HG03460 (cell line): ENCODE results near the gene UBAC1.
"Not testable (repeated sequence)": the region's sequence is repeated elsewhere in the genome, so short reads cannot be mapped to it uniquely, and the experiment has no call there.

ENCODE experiments used
- ATAC-seq: cut with Tn5 transposase; IDR thresholded peaks from one replicate; pipeline ENCODE4 v1.9.1; 2021; ENCODE audit not compliant: unreplicated experiment

Gene UBAC1

DNA sequence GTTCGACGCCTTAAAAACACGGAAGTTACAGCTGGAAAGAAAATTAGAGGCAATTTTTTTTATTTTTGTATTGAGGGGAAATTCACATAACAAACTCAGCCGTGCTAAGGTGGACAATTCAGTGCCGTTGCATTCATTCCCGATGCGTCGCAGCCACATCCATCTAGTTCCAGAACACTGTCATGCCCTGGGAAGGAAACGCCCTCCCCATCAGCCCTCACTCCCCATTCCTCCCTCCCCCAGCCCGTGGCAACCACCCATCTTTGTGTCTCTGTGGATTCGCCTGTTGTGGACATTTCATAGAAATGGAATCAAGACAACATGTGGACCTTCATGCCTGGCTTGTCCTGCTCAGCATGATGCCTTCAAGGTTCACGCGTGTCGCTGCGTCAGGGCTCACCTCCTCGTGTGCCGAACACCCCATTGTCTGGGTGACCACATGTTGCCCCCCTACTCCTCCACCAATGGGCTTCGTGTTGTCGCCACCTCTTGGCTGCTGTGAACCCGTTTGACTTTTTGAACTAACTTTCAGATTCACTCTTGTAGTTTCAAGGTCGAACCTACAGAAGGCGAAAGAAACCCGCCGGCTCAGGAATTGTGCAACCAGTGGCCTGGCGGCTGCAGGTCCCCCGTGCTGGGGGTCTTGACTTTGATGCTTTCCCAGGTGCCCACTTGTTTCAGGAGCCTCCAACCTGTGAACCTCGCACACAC is 36.4 kb downstream of the UBAC1 start:
- no peak for ATAC-seq

DNA sequence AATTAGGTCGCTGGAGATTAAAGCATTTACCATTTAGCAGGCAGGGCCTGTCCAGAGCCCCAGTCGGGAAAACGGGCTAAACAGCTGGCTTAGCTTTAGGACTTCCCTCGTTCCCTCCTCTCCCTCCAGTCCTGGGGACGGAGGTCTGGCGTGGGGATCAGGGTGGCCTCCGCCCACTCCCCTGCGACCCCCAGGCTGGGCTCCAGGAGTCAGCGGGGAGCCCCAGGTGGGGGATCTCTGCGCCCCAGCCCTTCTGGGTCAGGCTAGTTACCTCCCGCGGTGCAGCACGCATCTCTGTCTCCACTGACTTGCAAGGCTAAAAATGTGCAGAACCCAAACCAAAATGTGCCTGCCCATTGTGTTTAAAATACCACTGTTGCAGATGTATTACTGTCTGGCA is 37.7 kb downstream of the UBAC1 start:
- ATAC-seq = no peak

DNA sequence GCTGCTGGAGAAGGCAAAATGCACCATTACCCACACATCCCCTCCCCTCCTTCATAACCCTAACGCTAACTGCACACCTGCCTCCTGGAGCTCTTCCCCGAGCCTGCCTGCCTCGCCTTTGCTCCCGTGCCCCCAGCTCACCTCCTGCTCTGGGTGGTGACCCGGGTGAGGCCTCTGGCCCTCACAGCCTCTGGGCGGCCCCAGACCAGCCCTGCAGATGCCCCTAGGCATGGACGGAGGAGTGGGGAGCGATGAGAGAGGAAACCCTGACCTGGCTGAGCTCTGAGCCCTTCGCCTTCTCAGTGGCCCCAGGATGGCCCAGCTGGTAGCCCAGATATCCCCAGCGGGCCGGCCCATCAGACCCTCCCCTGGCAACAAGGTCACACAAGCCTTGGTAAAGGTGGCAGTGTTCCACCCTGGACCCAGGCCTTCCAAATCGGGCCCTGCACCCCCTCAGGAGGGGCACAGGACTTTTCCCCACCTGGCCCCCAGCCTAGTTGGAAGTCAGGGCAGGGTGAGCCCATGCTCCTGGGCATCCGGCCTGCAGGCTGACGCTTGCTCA is 39.3 kb downstream of the UBAC1 start:
- ATAC-seq = no peak

DNA sequence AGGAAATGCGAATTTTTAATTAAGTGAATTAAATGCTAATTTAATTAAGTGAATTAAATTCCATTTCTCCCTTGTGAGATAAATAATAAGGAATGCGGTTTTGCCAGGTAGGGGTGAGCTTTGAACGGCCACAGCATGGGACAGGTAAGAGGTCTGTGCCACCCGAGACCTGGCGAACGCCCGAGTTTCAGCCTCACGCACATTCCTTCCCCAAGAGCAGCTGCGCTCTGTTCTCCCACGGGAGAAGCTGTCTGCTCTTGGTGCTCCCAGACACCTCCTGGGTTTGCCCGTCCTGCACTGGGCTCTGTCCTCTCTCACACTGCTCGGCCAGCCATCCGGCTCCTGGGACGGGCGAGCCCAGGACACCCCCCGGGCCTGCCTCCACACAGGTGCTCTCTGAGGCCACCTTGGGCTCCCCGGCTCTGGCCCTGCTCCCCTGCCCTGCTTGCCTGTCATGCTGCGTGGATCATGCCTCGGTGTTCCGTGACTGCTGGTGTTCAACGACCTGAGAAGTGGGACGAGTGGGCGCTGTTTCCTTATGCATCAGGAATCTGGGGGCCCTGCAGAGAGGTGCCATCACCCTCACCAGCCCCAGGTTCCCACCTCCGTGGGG is 40.1 kb downstream of the UBAC1 start:
- ATAC-seq = no peak

DNA sequence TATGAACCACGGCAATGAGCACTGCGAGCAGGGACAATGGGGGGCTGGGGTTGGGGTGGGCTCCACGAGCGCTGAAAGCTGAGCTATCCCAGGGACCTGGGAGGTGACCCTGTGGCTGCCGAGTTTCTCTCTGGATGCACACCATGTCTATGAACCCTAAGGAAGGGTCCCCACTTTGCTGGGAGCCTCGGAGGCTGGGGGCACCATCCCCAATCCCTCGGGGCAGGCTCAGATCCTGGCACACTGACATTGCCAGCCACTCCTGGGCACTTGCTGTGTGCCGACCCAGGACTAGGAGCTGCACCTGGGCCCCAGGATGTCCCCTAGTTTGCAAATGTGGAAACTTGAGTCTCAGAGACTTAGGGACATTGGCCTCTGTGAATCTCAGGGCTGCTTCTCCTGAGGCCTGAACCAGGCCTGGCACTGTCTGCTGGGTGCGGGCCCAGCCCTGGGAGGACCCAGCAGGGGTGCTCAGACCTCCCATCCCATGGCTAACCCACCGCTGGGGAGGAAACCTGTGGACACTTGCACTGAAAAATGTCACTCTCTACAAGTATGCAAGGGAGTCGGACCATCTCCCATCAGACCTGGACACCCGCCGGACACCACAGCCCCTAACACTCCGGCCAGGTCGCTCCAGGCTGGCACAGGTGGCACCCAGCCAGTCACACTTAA is 40.8 kb downstream of the UBAC1 start:
- ATAC-seq = no peak

DNA sequence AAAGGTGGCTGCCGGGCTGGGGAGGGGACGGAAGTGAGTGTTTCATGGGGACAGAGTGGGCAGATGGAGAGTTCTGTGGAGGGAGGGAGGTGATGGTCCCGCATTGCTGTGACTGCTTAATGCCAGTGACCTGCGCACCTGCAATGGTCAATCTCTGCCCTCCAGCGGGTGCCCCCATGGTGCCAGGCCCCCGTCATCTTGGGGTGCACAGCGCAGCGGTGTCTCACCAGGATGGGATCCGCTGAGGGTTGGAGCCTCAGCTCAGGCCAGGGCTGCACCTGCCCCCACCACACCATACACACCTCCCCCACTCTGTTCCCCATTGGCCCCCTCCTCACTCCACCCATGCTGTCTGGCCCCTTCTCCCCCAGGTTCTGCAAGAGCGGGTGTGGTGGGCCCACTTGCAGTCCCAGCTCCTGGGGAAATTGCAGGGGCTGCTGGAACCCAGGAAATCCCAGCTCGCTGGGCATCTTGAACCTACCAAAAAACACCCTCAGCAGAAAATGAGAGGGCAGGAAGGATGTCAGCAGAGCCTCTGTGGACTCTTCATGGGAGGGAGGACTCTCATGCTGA is 41.8 kb downstream of the UBAC1 start:
- ATAC-seq = no peak

DNA sequence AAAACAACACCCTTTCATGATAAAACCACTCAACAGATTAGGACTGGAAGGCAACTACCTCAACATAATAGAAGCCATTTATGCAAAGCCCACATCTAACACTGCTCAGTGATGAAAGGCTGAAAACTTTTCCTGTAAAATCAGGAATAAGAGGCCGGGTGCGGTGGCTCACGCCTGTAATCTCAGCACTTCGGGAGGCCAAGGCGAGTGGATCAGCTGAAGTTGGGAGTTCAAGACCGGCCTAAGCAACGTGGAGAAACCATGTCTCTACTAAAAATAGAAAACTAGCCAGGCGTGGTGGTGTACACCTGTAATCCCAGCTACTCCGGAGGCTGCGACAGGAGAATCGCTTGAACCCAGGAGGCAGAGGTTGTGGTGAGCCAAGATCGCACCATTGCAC is 44.9 kb downstream of the UBAC1 start:
- not testable (repeated sequence) for ATAC-seq

DNA sequence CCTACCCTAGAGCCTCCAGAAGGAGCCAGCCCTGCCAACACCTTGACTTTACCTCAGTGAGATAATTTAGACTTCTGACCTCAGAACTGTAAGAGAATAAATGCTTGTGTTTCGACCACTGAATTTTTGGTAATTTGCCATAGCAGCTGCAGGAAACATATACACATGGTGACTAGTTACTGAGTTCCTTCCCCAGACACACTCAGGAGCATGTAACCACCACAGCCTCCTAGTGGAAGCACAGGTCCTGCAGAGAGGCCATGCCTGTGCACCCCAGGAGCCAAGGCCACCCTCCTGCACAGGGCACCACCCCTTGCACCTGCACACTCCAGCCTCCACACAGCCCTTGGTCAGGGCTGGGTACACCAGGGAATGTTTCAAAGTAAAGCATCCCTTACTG is 46.3 kb downstream of the UBAC1 start:
- ATAC-seq = no peak

DNA sequence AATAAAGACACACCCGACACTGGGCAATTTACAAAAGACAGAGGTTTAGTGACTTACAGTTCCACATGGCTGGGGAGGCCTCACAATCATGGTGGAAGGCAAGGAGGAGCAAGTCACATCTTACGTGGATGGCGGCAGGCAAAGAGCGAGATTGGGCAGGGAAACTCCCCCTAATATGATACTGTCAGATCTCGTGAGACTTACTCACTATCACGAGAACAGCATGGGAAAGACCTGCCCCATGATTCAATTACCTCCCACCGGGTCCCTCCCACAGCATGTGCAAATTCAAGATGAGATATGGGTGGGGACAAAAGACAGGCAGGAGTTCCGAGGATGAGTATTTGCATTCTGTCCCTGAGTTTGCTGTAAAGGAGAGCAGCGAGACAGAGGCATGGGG is 49.9 kb downstream of the UBAC1 start:
- ATAC-seq = not testable (repeated sequence)

DNA sequence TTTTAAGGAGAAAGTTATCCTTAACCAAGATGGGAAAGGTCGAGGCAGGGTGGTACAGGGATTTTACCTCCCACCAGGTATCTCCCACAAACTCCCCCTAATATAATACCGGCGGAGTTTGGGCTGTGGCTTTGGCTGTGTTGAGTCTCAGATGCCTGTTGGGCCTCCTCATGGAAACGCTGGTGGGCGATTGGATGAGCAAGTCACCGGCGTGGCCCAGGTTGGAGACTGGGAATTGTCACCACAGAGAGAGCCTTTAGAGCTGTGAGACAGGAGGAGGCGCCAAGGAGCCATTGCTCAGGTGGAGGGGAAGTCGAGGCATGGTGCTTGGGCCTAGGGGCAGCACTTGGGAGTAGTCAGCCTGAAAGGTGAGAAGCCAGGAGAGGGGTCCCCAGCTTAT is 50.4 kb downstream of the UBAC1 start:
- ATAC-seq = no peak

DNA sequence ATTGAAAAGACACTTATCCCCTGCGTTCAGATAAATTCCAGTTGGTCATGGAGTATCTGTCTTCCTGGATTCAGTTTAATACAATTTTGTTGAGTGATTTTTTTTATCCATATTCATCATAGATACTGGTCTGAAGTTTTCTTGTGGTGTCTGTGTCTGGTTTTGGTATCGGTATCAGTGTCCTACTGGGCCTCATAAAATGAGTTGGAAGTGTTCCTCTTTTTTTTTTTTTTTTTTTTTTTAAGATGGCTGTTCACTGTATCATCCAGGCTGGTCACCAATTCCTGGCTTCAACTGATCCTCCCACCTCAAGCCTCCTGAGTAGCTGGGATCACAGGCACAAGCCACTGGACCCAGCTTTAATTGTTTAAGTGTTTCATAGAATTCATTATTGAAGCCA is 51.0 kb downstream of the UBAC1 start:
- ATAC-seq = no peak

DNA sequence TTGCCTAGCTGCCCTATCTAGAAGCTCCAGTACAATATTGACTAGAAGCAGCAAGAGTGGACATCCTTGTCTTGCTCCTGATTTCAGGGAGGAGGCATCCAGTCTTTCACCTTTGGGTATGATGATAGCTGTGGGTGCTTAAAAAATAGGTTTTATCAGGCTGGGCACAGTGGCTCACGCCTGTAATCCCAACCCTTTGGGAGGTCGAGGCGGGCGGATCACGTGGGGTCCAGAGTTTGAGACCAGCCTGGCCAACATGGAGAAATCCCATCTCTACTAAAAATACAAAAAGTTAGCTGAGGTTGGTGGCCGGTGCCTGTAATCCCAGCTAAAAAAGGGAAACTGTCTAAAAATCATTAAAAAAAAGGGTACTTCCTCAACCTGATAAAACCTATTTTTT is 51.8 kb downstream of the UBAC1 start:
- no peak for ATAC-seq

DNA sequence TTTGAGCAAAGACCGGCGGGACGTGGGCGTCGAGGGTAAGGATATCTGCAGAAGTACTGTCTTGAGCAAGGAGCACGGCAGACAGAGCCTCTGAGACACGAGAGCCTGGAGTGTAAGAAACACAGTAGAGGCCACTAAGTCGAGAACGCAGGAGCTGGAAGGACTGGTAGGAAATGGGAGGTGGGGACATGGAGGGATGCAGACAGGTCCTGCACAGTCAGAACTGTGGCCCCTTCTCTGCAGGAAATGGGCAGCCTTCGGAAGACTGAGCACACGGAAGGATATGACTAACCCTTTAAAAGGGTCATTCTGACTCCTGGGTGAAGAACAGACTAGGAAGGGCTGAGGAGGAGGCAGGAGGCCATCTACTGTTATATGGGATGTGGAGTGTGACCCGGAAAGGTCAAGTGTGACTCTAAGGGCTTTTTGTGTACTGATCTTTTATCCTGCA is 52.4 kb downstream of the UBAC1 start:
- no peak for ATAC-seq

DNA sequence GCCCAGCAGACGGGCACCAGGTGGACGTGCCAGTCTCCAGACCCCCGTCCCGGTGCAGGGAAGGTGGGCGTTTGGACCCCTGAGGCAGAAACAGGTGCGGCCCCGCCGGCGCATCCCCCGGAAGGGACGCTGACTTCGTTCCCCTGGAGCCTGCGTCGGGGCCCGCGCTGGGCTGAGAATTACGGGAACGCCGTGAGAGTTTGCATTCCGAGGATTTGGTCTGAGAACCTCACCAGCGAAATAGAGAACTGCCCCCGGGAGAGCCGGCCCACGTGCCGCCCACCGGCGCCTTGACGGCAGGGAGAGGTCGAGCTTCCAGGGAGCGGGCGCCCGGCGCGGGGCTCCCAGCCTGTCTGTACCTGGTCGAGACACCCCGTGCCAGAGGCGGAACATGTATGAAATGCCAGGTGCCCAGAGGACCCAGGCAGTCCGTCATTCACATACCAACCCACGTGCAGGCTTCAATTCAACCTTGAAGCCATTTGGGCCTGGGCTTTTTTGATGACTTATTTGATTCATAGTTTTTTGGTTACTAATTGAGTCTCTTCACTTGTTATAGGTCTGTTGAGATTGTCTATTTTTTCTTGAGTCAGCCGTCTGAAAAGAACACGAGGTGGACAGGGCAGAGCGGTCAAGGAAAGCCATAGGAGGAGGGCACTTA is 53.0 kb downstream of the UBAC1 start:
- peak; percentile 6 for ATAC-seq

DNA sequence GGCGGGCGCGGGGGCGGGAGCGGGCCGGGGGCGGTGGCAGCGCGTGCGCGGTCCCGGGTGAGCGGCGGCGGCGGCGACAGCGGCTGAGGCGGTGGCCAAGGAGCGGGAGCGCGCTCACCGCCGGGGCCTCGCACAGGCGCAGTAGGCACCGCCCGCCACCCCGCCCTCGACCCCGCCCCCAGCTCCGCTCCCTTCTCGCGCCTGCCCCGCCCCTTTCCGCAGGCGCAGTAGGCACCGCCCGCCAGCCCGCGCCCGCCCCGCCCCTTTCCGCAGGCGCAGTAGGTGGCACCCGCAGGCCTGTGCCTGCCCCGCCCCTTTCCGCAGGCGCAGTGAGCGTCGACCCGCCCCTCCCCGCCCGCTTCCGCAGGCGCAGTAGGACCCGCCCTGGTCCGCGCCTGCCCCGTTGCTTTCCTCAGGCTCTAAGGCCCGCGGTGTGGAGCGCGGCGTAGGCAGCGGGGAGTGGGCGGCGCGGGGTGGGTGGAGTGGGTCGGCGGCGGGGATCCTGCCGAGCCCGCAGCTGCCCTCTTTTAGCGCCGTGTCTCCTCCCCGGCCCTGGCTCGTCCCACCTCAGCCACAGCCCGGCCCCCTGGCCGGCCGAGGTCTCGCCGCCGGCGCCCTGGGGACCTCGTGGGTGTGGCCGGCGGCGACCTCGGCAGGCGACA is 53.6 kb downstream of the UBAC1 start, which contains the start of gene CAMSAP1:
Gene CAMSAP1 (minus strand): TSS at position 116 of the 662 bp plus-strand sequence. CDS start 387 bp downstream, outside the sequence.
- peak; percentile 67 for ATAC-seq

DNA sequence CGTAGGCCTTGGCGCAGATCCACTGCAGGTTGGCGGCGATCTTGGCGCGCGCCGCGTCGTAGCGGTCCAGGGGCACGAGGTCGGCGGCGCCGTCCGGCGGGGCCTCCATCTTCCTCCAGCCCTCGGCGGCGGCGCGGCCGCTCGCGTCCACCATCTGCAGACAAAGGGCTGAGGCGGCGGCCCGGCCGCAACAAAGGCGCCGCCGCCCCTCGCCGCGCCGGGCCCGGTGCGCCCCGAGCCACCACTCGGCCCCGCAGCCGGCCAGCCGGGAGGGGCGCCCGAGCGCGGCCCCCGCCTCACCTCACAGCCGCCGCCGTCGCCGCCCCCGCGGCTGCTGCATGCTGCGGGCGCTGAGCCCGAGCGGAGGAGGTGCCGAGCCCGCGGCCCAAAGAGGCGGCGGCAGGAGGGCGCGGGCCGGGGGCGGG is 54.2 kb downstream of the UBAC1 start:
- no peak for ATAC-seq

DNA sequence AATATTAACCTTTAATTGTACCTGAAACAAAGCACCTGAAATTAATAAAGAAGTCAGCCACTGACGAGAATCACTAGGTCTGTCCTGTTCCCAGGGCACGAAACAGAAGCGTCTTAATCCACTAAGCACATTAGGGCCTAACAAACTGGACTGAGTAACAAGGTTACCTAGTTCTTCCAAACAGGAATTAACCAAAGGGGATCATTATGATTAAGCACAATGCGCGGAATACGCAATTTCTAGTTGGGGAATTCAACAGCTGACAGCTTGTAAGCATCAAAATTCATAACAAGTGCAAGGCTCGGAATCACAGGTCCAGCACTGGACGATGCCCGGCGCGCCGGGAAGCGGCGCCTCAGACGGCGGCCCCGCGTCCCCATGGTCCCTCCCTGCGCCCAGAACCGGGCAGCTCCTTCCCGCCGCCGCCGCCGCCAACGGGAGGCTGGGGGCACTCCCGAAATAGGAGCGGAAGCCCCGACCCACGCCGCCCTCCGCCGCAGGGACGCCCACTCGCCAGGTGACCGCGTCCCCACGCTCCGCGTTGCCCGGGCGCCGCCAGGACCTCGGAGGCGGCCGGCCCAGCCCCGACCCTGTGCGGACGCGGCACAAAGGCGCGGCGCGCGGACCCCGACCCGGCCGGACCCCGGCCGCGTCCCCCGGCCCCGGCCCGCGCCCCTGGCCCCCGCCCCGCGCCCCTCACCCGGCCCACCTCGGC is 54.7 kb downstream of the UBAC1 start:
- peak; percentile 3 for ATAC-seq

DNA sequence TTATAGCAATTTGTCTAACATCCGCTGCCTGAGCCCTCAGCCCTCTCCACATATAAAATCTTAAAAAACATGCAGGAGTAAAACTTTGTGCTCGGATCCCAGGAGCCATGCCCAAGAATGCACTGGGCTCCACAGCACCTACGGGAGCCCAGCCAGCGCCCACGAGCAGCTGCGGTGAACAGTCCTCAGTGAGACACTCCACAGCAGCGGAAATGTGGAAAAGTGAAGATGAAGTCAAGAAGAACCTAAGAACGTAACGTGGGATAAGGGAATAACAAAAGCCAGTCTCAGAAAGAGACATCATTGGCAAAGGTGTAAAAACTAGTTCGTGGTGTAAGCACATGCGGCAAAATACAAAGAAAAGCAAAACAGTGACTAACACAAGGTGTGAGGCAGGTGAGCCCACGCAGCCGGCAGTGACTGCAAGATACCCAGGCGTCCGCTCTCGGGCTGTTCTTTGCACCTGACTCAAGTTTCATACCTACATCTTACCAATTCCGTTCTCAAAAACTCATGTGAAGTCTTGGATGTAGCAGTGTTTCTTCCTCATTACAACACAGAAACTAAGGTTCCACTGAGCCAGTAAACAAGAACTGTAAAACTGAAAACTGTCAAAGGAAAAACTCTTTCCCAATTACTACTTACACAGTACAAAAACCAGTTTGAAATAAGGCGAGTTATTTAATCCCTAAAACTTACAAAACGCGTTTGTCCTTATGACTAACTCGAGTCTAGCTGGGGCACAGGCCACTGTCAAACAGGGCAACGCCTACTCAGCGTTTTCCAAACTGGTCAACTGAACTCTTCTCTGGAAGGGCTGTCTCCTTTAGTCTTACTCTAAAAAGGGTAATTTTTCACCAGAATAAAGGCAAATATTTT is 55.6 kb downstream of the UBAC1 start:
- ATAC-seq = no peak
